Loucy (cell line): ENCODE data around the gene MUCL3.

Experiments
- EZH2phosphoT487 ChIP-seq: fragments of 200-600 bp; IDR thresholded peaks from 2 replicates; pipeline ENCODE4 v1.6.1; 2018; ENCODE audit warnings: antibody characterized with exemption, mild to moderate bottlenecking, moderate library complexity, borderline replicate concordance
- TF ChIP-seq, protein P1 (sequence below): fragments of 200-600 bp; sonication (generic); conservative IDR thresholded peaks from 2 replicates; pipeline ENCODE4 v1.5.1; 2014; ENCODE audit warnings: mild to moderate bottlenecking, antibody characterized with exemption, low read length

- TF ChIP-seq, protein P1, sequence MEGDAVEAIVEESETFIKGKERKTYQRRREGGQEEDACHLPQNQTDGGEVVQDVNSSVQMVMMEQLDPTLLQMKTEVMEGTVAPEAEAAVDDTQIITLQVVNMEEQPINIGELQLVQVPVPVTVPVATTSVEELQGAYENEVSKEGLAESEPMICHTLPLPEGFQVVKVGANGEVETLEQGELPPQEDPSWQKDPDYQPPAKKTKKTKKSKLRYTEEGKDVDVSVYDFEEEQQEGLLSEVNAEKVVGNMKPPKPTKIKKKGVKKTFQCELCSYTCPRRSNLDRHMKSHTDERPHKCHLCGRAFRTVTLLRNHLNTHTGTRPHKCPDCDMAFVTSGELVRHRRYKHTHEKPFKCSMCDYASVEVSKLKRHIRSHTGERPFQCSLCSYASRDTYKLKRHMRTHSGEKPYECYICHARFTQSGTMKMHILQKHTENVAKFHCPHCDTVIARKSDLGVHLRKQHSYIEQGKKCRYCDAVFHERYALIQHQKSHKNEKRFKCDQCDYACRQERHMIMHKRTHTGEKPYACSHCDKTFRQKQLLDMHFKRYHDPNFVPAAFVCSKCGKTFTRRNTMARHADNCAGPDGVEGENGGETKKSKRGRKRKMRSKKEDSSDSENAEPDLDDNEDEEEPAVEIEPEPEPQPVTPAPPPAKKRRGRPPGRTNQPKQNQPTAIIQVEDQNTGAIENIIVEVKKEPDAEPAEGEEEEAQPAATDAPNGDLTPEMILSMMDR, result no peak
- TF ChIP-seq EZH2phosphoT487, result no peak
Observed at GRCh38 chr6:30965140-30965601, 24.4 kb downstream of the MUCL3 start.
